Measurements from ENCODE around the gene IGFBP2. TPM values are rescaled to one million over a fixed set of nuclear protein-coding genes. Genes with fewer than 3 reads are reported as not detected.

Gene IGFBP2
- polyA plus RNA-seq, 1 donor (not counting 4 experiments of a cell fraction or from before 2014, with no cell fraction given) = 10.2 TPM

GRCh38 chr2:216673609-216674008 lies 40.4 kb downstream of the IGFBP2 start:
- Histone ChIP-seq H3K36me3 (ENCODE audit: control insufficient read depth in 2 of 2, extremely low read depth in 1 of 2, insufficient read depth in 2 of 2, low read length in 2 of 2) (no peaks in the 10 kb centered on the region), H3K9ac (ENCODE audit: control insufficient read depth, extremely low read depth, insufficient read depth, low read length) (no peak overlapping the region), H2AFZ (ENCODE audit: control insufficient read depth, low read length) (no peak overlapping the region), H3K9me3 (ENCODE audit: control insufficient read depth, low read depth, low read length) (no peaks in the 10 kb centered on the region), H3K4me1 (ENCODE audit: control insufficient read depth, extremely low read depth, insufficient read depth, low read length) (no peaks in the 10 kb centered on the region), H3K27ac (ENCODE audit: control insufficient read depth, insufficient read depth, low read length) (no peak overlapping the region), H3K79me2 (ENCODE audit: control insufficient read depth, insufficient read depth, low read length) (no peaks in the 10 kb centered on the region), H3K4me2 (ENCODE audit: control insufficient read depth, extremely low read depth, insufficient read depth, low read depth, low read length) (no peak overlapping the region), H4K20me1 (ENCODE audit: control insufficient read depth, extremely low read depth, insufficient read depth, low read length) (no peaks in the 10 kb centered on the region), H3K27me3 (ENCODE audit: control insufficient read depth, extremely low read depth, insufficient read depth, low read length) (peaks cover 22% of the 10 kb centered on the region), H3K4me3 (ENCODE audit: control insufficient read depth in 2 of 3, extremely low read depth in 1 of 3, insufficient read depth in 2 of 3, low read depth in 1 of 3, low read length in 3 of 3) (no peak overlapping the region), H3K9me1 (ENCODE audit: control insufficient read depth, extremely low read depth, insufficient read depth, low read length) (no peaks in the 10 kb centered on the region)
- dilution Hi-C loops (cut with MboI; ENCODE audit: extremely low pct_ligation_motif_present, low sequenced_read_pairs) = no loop called here
- TF ChIP-seq EZH2 (IDR thresholded peaks at IDR 0.05; ENCODE audit: low read length) (no peak), CTCF (optimal IDR thresholded peaks at IDR 0.05 in 1 of 3, IDR thresholded peaks at IDR 0.05 in 1 of 3, conservative IDR thresholded peaks at IDR 0.05 in 1 of 3; ENCODE audit: extremely low read depth in 1 of 3, insufficient read depth in 2 of 3, low read length in 3 of 3) (no peak)
- FAIRE-seq (no peak), DNase-seq (ENCODE audit: low read depth, low spot score) (no peak)

- dilution Hi-C loops (cut with MboI; ENCODE audit: extremely low pct_ligation_motif_present, low sequenced_read_pairs) = no loop called here
- Histone ChIP-seq H3K4me3 (ENCODE audit: control insufficient read depth in 2 of 3, extremely low read depth in 1 of 3, insufficient read depth in 2 of 3, low read depth in 1 of 3, low read length in 3 of 3) (no peak overlapping the region), H3K4me2 (ENCODE audit: control insufficient read depth, extremely low read depth, insufficient read depth, low read depth, low read length) (no peak overlapping the region), H2AFZ (ENCODE audit: control insufficient read depth, low read length) (no peak overlapping the region), H3K9me3 (ENCODE audit: control insufficient read depth, low read depth, low read length) (no peaks in the 10 kb centered on the region), H4K20me1 (ENCODE audit: control insufficient read depth, extremely low read depth, insufficient read depth, low read length) (no peaks in the 10 kb centered on the region), H3K27me3 (ENCODE audit: control insufficient read depth, extremely low read depth, insufficient read depth, low read length) (peaks cover 22% of the 10 kb centered on the region), H3K4me1 (ENCODE audit: control insufficient read depth, extremely low read depth, insufficient read depth, low read length) (no peaks in the 10 kb centered on the region), H3K9ac (ENCODE audit: control insufficient read depth, extremely low read depth, insufficient read depth, low read length) (no peak overlapping the region), H3K27ac (ENCODE audit: control insufficient read depth, insufficient read depth, low read length) (no peak overlapping the region), H3K79me2 (ENCODE audit: control insufficient read depth, insufficient read depth, low read length) (no peaks in the 10 kb centered on the region), H3K36me3 (ENCODE audit: control insufficient read depth in 2 of 2, extremely low read depth in 1 of 2, insufficient read depth in 2 of 2, low read length in 2 of 2) (no peaks in the 10 kb centered on the region), H3K9me1 (ENCODE audit: control insufficient read depth, extremely low read depth, insufficient read depth, low read length) (no peaks in the 10 kb centered on the region)
- TF ChIP-seq CTCF (optimal IDR thresholded peaks at IDR 0.05 in 1 of 3, IDR thresholded peaks at IDR 0.05 in 1 of 3, conservative IDR thresholded peaks at IDR 0.05 in 1 of 3; ENCODE audit: extremely low read depth in 1 of 3, insufficient read depth in 2 of 3, low read length in 3 of 3) (no peak), EZH2 (IDR thresholded peaks at IDR 0.05; ENCODE audit: low read length) (no peak)
- FAIRE-seq = no peak
- no peak for DNase-seq (ENCODE audit: low read depth, low spot score)
These were observed 41.2 kb downstream of the IGFBP2 start for GRCh38 chr2:216674376-216674775.

All from keratinocyte (primary cell).